Measurements from ENCODE around the gene NPAT. TPM values are rescaled to one million over a fixed set of nuclear protein-coding genes. Genes with fewer than 3 reads are reported as not detected.

The NPAT gene
- 6.3 and 8.2 TPM in 2 replicates for total RNA-seq

DNA sequence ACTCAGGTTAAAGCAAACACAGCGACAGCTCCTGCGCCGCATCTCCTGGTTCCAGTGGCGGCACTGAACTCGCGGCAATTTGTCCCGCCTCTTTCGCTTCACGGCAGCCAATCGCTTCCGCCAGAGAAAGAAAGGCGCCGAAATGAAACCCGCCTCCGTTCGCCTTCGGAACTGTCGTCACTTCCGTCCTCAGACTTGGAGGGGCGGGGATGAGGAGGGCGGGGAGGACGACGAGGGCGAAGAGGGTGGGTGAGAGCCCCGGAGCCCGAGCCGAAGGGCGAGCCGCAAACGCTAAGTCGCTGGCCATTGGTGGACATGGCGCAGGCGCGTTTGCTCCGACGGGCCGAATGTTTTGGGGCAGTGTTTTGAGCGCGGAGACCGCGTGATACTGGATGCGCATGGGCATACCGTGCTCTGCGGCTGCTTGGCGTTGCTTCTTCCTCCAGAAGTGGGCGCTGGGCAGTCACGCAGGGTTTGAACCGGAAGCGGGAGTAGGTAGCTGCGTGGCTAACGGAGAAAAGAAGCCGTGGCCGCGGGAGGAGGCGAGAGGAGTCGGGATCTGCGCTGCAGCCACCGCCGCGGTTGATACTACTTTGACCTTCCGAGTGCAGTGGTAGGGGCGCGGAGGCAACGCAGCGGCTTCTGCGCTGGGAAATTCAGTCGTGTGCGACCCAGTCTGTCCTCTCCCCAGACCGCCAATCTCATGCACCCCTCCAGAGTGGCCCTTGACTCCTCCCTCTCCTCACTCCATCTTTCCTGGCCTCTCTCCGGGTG lies at the start of gene NPAT, which contains the start of gene ATM:
Gene NPAT, minus strand, starts transcription at position 65 of the 774 bp plus-strand sequence. CDS start 102 bp downstream, outside the sequence.
Gene ATM, plus strand, starts transcription at position 494 of the 774 bp plus-strand sequence. CDS start 4,558 bp downstream, outside the sequence.

DNA sequence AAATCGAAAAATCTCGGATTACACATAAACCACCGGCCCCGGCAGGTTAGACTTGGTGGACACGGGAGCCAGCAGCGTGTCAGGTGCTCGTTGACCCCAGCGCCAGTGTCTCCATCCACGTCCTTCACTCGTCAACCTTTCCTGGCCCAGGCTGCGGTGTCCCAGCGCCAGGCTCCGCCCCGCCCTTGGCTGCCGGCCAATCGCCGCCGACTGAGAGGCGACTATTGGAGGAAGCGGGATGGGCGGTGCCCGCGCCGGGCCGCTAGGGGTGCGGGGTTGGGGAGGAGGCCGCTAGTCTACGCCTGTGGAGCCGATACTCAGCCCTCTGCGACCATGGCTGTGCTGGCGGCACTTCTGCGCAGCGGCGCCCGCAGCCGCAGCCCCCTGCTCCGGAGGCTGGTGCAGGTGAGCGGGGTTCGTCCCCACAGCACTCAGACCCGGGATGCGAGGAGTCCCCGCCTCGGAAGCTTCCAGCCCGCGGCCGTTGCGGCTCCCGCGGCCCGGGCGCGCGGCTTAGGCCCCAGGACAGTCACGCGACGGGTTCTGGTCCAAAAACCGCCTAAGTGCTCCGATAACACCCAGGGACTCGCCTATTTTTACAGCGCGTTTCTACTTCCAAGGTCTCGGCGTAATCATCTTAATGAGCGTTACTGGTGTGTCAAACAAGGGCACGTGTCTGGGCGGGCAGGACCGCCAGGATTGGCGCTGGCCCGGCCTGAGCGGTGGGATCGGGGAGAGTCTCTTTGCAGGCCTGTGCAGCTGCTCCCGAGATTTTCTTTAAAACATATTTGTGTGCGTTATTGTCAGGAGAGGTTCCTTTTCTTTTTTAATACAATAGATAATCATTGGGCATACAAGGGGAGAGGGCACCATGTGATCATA lies 100.9 kb downstream of the NPAT start, which contains the start of gene ACAT1:
Gene ACAT1, plus strand, starts transcription at position 294 of the 882 bp plus-strand sequence. Its CDS starts 40 bp downstream, at position 334.

Other genes with a start within 250 kb of the NPAT start
- gene CUL5, start 213.7 kb downstream of the NPAT start, total RNA-seq: 22.6 and 28.5 TPM in 2 replicates
- 145 and 173 TPM in 2 replicates for gene ACAT1, start 101.1 kb downstream of the NPAT start, total RNA-seq
- gene ATM, start 429 bp upstream of the NPAT start, total RNA-seq: 139 and 163 TPM in 2 replicates
- 1.6 and 1.9 TPM in 2 replicates for gene C11orf65, start 244.9 kb upstream of the NPAT start, total RNA-seq

Data from bronchial smooth muscle cell (primary cell).